Stimulated activated naive CD8-positive, alpha-beta T cell treated with anti-CD3 and anti-CD28 coated beads, Interleukin-15, amount 100 ng/mL, for 72 hours (primary cell): ENCODE measurements around the gene SERPINB10.

Experiments used
- ATAC-seq: fragments of 150-1000 bp; cut with Tn5 transposase; 2 replicates; pipeline ENCODE4 v1.10.0; 2021; ENCODE audit warnings: mild to moderate bottlenecking, moderate library complexity
- DNase-seq, 2 donors: peaks; one replicate each; pipeline ENCODE4 v3.0.0; 2021 to 2022
- H3K27ac Mint-ChIP-seq, 2 donors: one replicate each; pipeline ENCODE4 v1.8.0; 2022; ENCODE audit warnings: mild to moderate bottlenecking in 2 of 2, mixed read lengths in 2 of 2, moderate library complexity in 2 of 2
- H3K27me3 Mint-ChIP-seq: one replicate; pipeline ENCODE4 v1.8.0; 2022; ENCODE audit warnings: mixed read lengths
- H3K4me1 Mint-ChIP-seq: one replicate; pipeline ENCODE4 v1.8.0; 2022; ENCODE audit warnings: mild to moderate bottlenecking, mixed read lengths
- H3K4me3 Mint-ChIP-seq, 2 donors: one replicate each; pipeline ENCODE4 v1.8.0; 2022; ENCODE audit warnings: mild to moderate bottlenecking in 2 of 2, mixed read lengths in 2 of 2, moderate library complexity in 1 of 2
- H3K9me3 Mint-ChIP-seq, 2 donors: one replicate each; pipeline ENCODE4 v1.8.0; 2022; ENCODE audit warnings: mixed read lengths in 2 of 2

Gene SERPINB10

GRCh38 chr18:63979409-63979920 lies 71.7 kb downstream of the SERPINB10 start:
- Mint-ChIP-seq H3K27ac (peak overlapping the region in 1 of 2 donors; percentile 35), H3K27me3 (no peaks in the 10 kb centered on the region), H3K4me3 (no peak overlapping the region), H3K9me3 (no peaks in the 10 kb centered on the region), H3K4me1 (peaks cover 17% of the 10 kb centered on the region)
- ATAC-seq (peak; percentile 49), DNase-seq (peak; percentile 22 to 31)

- Mint-ChIP-seq H3K4me1 (peaks cover 11% of the 10 kb centered on the region), H3K27ac (peak overlapping the region in 1 of 2 donors; percentile 65), H3K4me3 (no peak overlapping the region), H3K9me3 (no peaks in the 10 kb centered on the region), H3K27me3 (no peaks in the 10 kb centered on the region)
- ATAC-seq (no peak), DNase-seq (no peak)
Measured at GRCh38 chr18:63980027-63980426, 72.3 kb downstream of the SERPINB10 start.

GRCh38 chr18:63980896-63981460 lies 73.2 kb downstream of the SERPINB10 start:
- DNase-seq (no peak), ATAC-seq (no peak)
- Mint-ChIP-seq H3K4me1 (peaks cover 8% of the 10 kb centered on the region), H3K9me3 (no peaks in the 10 kb centered on the region), H3K4me3 (no peak overlapping the region), H3K27me3 (no peaks in the 10 kb centered on the region), H3K27ac (no peak overlapping the region)

- Mint-ChIP-seq H3K4me1 (peaks cover 8% of the 10 kb centered on the region), H3K9me3 (no peaks in the 10 kb centered on the region), H3K4me3 (no peak overlapping the region), H3K27me3 (no peaks in the 10 kb centered on the region), H3K27ac (peak overlapping the region in 1 of 2 donors; percentile 91)
- peak; percentile 58 for ATAC-seq
- no peak for DNase-seq
Measured at GRCh38 chr18:63981719-63982118, 74.0 kb downstream of the SERPINB10 start.

DNA sequence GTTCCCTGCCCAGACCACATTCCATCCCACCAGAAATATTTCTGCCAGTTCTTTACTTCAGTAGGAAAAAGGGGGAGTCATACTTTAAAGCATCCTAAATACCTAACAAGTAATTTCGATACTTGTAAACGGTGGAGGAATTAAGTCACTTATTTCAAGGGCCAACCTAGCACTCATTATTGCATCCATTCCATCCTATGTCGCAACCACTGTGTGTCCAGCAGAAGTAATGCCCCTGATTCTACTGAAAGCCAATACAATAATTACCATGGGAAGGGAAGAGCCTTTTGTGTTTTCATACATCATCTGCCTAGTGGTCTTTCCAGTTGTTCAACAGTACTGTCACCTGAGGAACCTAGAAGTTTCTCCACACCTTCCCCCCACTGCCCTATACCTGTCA lies 74.6 kb downstream of the SERPINB10 start:
- H3K4me1 Mint-ChIP-seq, result peaks cover 8% of the 10 kb centered on the region
- no peaks in the 10 kb centered on the region for H3K27me3 Mint-ChIP-seq
- ATAC-seq (no peak), DNase-seq (no peak)
- H3K9me3 Mint-ChIP-seq, result no peaks in the 10 kb centered on the region
- H3K4me3 Mint-ChIP-seq, result no peak overlapping the region
- H3K27ac Mint-ChIP-seq, result no peak overlapping the region
